ENCODE results near the gene BCHE. TPM values are rescaled to one million over a fixed set of nuclear protein-coding genes. Genes with fewer than 3 reads are reported as not detected.

Gene BCHE
- total RNA-seq, 2 donors from 2014 or later = 1.6 to 5.4 TPM

GRCh38 chr3:165854696-165855095, 17.5 kb upstream of the BCHE start:
- no peaks in the 10 kb centered on the region for H3K36me3 ChIP-seq
- H3K4me1 ChIP-seq = no peaks in the 10 kb centered on the region
- peak; percentile 21 for TF ChIP-seq CTCF (IDR thresholded peaks at IDR 0.05)
- H3K27ac ChIP-seq = no peak overlapping the region
- H3K4me3 ChIP-seq = no peak overlapping the region
- H3K9ac ChIP-seq (ENCODE audit: low read depth in 2 of 2, low read length in 2 of 2) = no peak overlapping the region
- no peaks in the 10 kb centered on the region for H3K9me3 ChIP-seq
- intact Hi-C loops (cut with DNase I) = no loop called here
- no peaks in the 10 kb centered on the region for H3K27me3 ChIP-seq
- DNase-seq = no peak

GRCh38 chr3:165852711-165853110, 15.5 kb upstream of the BCHE start:
- Histone ChIP-seq H3K9ac (ENCODE audit: low read depth in 2 of 2, low read length in 2 of 2) (no peak overlapping the region), H3K4me3 (no peak overlapping the region), H3K4me1 (no peaks in the 10 kb centered on the region), H3K36me3 (no peaks in the 10 kb centered on the region), H3K27ac (no peak overlapping the region), H3K27me3 (no peaks in the 10 kb centered on the region), H3K9me3 (no peaks in the 10 kb centered on the region)
- DNase-seq = no peak
- no peak for TF ChIP-seq CTCF (IDR thresholded peaks at IDR 0.05)
- intact Hi-C loops (cut with DNase I) = no loop called here

GRCh38 chr3:165852191-165852590, 15.0 kb upstream of the BCHE start:
- Histone ChIP-seq H3K4me1 (no peaks in the 10 kb centered on the region), H3K36me3 (no peaks in the 10 kb centered on the region), H3K27me3 (no peaks in the 10 kb centered on the region), H3K27ac (no peak overlapping the region), H3K4me3 (no peak overlapping the region), H3K9me3 (no peaks in the 10 kb centered on the region), H3K9ac (ENCODE audit: low read depth in 2 of 2, low read length in 2 of 2) (no peak overlapping the region)
- TF ChIP-seq CTCF (IDR thresholded peaks at IDR 0.05) = no peak
- intact Hi-C loops (cut with DNase I) = no loop called here
- DNase-seq = no peak

- Histone ChIP-seq H3K36me3 (no peaks in the 10 kb centered on the region), H3K9me3 (no peaks in the 10 kb centered on the region), H3K4me1 (no peaks in the 10 kb centered on the region), H3K27ac (no peak overlapping the region), H3K27me3 (no peaks in the 10 kb centered on the region), H3K4me3 (no peak overlapping the region), H3K9ac (ENCODE audit: low read depth in 2 of 2, low read length in 2 of 2) (no peak overlapping the region)
- no peak for TF ChIP-seq CTCF (IDR thresholded peaks at IDR 0.05)
- no peak for DNase-seq
- intact Hi-C loops (cut with DNase I) = no loop called here
These were observed 8.8 kb upstream of the BCHE start for GRCh38 chr3:165846056-165846455.

GRCh38 chr3:165839296-165840076, 2.3 kb upstream of the BCHE start:
- Histone ChIP-seq H3K4me3 (no peak overlapping the region), H3K36me3 (no peaks in the 10 kb centered on the region), H3K9ac (ENCODE audit: low read depth in 2 of 2, low read length in 2 of 2) (no peak overlapping the region), H3K9me3 (no peaks in the 10 kb centered on the region), H3K4me1 (no peaks in the 10 kb centered on the region), H3K27me3 (no peaks in the 10 kb centered on the region), H3K27ac (no peak overlapping the region)
- intact Hi-C loops (cut with DNase I) = no loop called here
- no peak for TF ChIP-seq CTCF (IDR thresholded peaks at IDR 0.05)
- DNase-seq = no peak
